GM12874 (cell line): ENCODE results near the gene IRX5.

Experiments used
- TF ChIP-seq, protein P1 (sequence below): IDR thresholded peaks from 2 replicates; pipeline ENCODE4 v1.5.1; 2011; ENCODE audit warnings: low read depth, mild to moderate bottlenecking, control low read depth, low read length, moderate library complexity; ENCODE audit not compliant: insufficient read depth

IRX5 gene

DNA sequence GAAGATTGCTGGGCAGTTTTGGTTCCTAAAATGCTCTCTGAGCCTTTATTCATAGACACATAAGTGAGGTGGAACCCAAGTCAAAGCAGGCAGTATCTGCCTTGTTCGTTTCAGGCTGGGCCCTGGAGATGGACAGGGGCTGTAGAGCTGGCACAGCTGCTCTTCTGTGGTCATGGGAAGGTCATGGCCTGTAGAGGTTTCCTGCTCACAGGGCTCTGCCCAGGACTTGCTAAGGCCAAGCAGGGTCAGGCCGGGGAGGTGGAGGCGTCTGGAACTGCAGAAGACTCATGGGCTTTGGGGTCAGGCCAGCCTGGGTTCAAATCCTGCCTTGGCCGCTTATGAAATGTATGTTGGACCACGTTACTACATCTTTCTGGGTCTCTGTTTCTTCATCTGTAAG, 50.2 kb downstream of the IRX5 start:
- TF ChIP-seq, protein P1, sequence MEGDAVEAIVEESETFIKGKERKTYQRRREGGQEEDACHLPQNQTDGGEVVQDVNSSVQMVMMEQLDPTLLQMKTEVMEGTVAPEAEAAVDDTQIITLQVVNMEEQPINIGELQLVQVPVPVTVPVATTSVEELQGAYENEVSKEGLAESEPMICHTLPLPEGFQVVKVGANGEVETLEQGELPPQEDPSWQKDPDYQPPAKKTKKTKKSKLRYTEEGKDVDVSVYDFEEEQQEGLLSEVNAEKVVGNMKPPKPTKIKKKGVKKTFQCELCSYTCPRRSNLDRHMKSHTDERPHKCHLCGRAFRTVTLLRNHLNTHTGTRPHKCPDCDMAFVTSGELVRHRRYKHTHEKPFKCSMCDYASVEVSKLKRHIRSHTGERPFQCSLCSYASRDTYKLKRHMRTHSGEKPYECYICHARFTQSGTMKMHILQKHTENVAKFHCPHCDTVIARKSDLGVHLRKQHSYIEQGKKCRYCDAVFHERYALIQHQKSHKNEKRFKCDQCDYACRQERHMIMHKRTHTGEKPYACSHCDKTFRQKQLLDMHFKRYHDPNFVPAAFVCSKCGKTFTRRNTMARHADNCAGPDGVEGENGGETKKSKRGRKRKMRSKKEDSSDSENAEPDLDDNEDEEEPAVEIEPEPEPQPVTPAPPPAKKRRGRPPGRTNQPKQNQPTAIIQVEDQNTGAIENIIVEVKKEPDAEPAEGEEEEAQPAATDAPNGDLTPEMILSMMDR, result no peak
